Breast epithelium (tissue), 4 donors: ENCODE results near the gene XKR7. TPM values are rescaled to one million over a fixed set of nuclear protein-coding genes. Genes with fewer than 3 reads are reported as not detected.

ENCODE experiments used
- DNase-seq, 2 donors: peaks; one replicate each; pipeline ENCODE4 v3.0.0-alpha.2; 2019; ENCODE audit warnings: low spot score in 2 of 2
- H3K27ac ChIP-seq, 2 donors: fragments of 200-600 bp; sonication (generic) in 1 of 2; one replicate each; pipeline ENCODE4 v1.5.1; 2016 to 2019; ENCODE audit warnings: mild to moderate bottlenecking in 1 of 2
- H3K27me3 ChIP-seq, 2 donors: fragments of 200-600 bp; sonication (generic) in 1 of 2; one replicate each; pipeline versions ENCODE4 v1.5.1 to v1.6.0; 2017 to 2019; ENCODE audit warnings: control low read depth in 1 of 2, mild to moderate bottlenecking in 1 of 2
- H3K36me3 ChIP-seq: fragments of 200-600 bp; one replicate; pipeline ENCODE4 v1.5.1; 2019
- H3K4me1 ChIP-seq, 2 donors: fragments of 200-600 bp; sonication (generic); one replicate each; pipeline ENCODE4 v1.5.1; 2016 to 2019; ENCODE audit warnings: control low read depth in 1 of 2
- H3K4me3 ChIP-seq, 3 donors: fragments of 200-600 bp; sonication (generic); 1 replicate in 2 of 3; 2 replicates in 1 of 3; pipeline ENCODE4 v1.5.1; 2016 to 2019; ENCODE audit warnings: mild to moderate bottlenecking in 3 of 3, moderate library complexity in 2 of 3
- H3K9me3 ChIP-seq, 2 donors: fragments of 200-600 bp; sonication (generic) in 1 of 2; one replicate each; pipeline ENCODE4 v1.5.1; 2016 to 2019; ENCODE audit warnings: control low read depth in 1 of 2
- POLR2A ChIP-seq: fragments of 450-650 bp; IDR thresholded peaks from one replicate; pipeline ENCODE4 v1.6.1; 2016; ENCODE audit warnings: antibody characterized with exemption, mild to moderate bottlenecking, moderate library complexity
- POLR2AphosphoS5 ChIP-seq, 3 donors: sonication (generic); formaldehyde crosslinking; IDR thresholded peaks; one replicate each; pipeline ENCODE4 v1.6.1; 2017; ENCODE audit warnings: antibody characterized with exemption in 3 of 3
- intact Hi-C: fragments of 100-400 bp; cut with DNase I; formaldehyde crosslinking; loops from one replicate; pipeline ENCODE4 v1.15.1; 2023; ENCODE audit warnings: low total_unique reads
- total RNA-seq, 3 donors: library from RNA; depleted of rRNA; stranded (reverse); fragments of >200 nt; gene quantifications; one replicate each; pipeline ENCODE4 v1.1.0, GENCODE V29; 2016
- TF ChIP-seq, protein P1 (sequence below), 3 donors: fragments of 450-650 bp; IDR thresholded peaks; one replicate each; pipeline ENCODE4 v1.5.1; 2016 to 2017; ENCODE audit warnings: antibody characterized with exemption in 3 of 3, mild to moderate bottlenecking in 3 of 3, moderate library complexity in 3 of 3

Gene XKR7
- total RNA-seq, 3 donors from 2014 or later, result not detected

DNA sequence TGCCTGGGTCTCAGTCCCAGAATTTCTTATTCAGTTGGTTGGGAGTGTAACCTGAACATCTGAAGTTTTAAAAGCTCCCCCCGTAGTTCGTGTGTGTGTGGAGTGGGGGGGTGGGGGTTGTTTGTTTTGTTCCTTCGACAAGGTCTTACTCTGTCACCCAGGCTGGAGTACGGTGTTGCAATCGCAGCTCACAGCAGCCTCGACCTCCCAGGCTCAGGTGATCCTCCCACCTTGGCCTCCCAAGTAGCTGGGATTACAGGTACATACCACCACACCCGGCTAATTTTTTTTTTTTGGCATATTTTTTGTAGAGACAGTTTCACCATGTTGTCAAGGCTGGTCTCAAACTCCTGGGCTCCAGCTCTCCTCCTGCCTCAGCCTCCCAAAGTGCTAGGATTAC, 45.4 kb downstream of the XKR7 start:
- DNase-seq, result no peak
- Histone ChIP-seq H3K27ac (no peak overlapping the region), H3K27me3 (peaks cover 0 to 11% of the 10 kb centered on the region in 2 donors), H3K9me3 (no peaks in the 10 kb centered on the region), H3K4me1 (no peaks in the 10 kb centered on the region), H3K36me3 (no peaks in the 10 kb centered on the region), H3K4me3 (no peak overlapping the region)
- intact Hi-C loops, result no loop called here
- TF ChIP-seq POLR2A (no peak), POLR2AphosphoS5 (IDR thresholded peaks at IDR 0.05) (no peak)
- TF ChIP-seq, protein P1, sequence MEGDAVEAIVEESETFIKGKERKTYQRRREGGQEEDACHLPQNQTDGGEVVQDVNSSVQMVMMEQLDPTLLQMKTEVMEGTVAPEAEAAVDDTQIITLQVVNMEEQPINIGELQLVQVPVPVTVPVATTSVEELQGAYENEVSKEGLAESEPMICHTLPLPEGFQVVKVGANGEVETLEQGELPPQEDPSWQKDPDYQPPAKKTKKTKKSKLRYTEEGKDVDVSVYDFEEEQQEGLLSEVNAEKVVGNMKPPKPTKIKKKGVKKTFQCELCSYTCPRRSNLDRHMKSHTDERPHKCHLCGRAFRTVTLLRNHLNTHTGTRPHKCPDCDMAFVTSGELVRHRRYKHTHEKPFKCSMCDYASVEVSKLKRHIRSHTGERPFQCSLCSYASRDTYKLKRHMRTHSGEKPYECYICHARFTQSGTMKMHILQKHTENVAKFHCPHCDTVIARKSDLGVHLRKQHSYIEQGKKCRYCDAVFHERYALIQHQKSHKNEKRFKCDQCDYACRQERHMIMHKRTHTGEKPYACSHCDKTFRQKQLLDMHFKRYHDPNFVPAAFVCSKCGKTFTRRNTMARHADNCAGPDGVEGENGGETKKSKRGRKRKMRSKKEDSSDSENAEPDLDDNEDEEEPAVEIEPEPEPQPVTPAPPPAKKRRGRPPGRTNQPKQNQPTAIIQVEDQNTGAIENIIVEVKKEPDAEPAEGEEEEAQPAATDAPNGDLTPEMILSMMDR (IDR thresholded peaks at IDR 0.05), result no peak

DNA sequence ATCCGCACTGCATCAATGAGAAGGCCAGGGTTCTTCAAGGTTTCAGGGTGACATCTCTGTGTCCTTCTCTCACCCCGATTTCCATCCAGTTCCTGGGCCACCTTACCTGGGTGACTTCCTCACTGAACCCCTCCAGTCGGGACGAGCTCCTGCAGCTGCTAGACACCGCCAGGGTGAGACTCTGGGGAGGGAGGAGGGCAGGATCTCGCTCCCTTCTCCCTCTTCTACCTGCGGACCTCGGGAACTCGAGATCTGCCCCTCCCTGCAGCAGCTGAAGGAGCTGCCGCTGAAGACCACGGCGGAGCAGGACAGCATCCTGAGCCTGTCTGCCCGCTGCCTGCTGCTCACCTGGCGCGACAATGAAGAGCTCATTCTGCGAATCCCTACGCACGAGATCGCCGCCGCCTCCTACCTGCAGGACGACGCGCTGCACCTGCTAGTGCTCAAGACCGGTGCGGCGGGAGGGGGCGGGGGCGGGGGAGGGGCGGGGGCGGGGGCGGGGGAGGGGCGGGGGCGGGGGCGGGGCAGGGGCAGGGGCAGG, 49.8 kb downstream of the XKR7 start:
- Histone ChIP-seq H3K27me3 (peaks cover 0 to 32% of the 10 kb centered on the region in 2 donors), H3K36me3 (no peaks in the 10 kb centered on the region), H3K27ac (no peak overlapping the region), H3K4me1 (no peaks in the 10 kb centered on the region), H3K9me3 (no peaks in the 10 kb centered on the region), H3K4me3 (peak overlapping the region in 2 of 3 donors; percentile 61 to 84)
- TF ChIP-seq, protein P1 (IDR thresholded peaks at IDR 0.05), result no peak
- TF ChIP-seq POLR2AphosphoS5 (IDR thresholded peaks at IDR 0.05) (no peak), POLR2A (no peak)
- peak; percentile 34 to 75 for DNase-seq
- intact Hi-C loops, result no loop called here

DNA sequence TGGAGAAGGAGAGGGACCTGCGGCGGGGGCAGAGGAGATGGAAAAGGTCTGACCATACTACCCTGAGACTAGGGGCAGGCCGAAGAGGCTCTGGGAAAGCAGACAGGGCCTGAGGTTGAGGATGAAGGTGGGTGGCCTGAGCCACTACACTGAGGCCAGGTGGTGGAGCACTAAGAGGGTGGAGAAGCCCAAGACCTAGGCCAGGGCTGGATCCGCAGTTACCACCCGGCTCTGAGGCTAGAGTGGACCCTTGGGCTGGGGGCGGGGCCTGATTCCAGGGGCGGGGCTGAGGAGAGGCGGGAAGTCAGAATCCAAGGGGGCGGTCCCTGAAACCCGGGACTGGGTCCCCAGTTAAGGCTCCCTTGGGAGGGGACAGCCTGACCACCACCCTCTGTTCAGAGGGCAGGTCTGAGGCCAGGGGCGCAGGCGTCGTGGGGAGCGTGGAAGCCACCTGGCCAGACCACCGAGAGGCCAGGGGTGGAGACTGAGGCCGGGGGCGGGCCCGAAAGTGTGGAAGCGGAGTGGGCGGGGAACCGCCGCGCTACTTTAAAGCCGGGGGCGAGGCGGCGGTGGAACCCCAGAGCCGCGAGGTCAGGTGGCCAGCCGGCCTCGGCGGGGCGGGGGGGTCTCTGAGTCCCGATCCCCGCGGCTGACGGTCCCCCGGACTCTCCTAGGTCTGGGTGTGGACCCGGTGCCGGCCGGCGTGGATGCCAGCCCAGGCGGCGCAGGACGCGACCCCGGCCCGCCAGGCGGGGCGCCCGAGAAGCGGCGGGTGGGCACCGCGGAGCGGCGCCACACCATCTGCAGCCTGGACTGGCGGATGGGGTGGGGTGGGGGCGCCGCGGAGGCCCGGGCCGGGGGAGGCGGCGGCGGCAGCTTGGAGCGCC, 50.6 kb downstream of the XKR7 start:
- Histone ChIP-seq H3K4me1 (no peaks in the 10 kb centered on the region), H3K9me3 (no peaks in the 10 kb centered on the region), H3K27ac (peak overlapping the region in 1 of 2 donors; percentile 43), H3K4me3 (peak overlapping the region; percentile 43 to 84 (median 61)), H3K27me3 (peaks cover 0 to 32% of the 10 kb centered on the region in 2 donors), H3K36me3 (no peaks in the 10 kb centered on the region)
- intact Hi-C loops, result no loop called here
- DNase-seq, result peak; percentile 53 to 82
- no peak for TF ChIP-seq POLR2A
- TF ChIP-seq POLR2AphosphoS5 (IDR thresholded peaks at IDR 0.05), result no peak
- TF ChIP-seq, protein P1 (IDR thresholded peaks at IDR 0.05), result no peak

DNA sequence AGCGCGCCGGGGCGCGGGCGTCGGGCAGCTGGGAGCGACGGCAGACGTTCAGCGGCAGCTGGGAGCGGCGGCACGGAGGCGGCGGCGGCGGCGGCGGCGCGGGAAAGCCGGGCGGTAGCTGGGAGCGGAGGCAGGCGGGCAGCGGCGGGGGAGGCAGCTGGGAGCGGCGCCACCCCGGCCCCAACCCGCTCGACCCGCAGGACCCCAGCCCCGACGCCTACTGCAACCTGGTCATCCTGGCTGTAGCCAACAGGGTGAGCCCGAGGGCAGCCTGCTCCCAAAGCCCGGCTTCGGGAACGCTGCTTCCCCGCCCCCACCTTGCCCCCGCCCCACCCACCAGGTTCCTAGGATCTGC, 51.2 kb downstream of the XKR7 start:
- intact Hi-C loops, result no loop called here
- Histone ChIP-seq H3K4me1 (no peaks in the 10 kb centered on the region), H3K9me3 (no peaks in the 10 kb centered on the region), H3K27me3 (peaks cover 0 to 32% of the 10 kb centered on the region in 2 donors), H3K36me3 (no peaks in the 10 kb centered on the region), H3K4me3 (peak overlapping the region; percentile 25 to 84 (median 61)), H3K27ac (no peak overlapping the region)
- TF ChIP-seq POLR2A (no peak), POLR2AphosphoS5 (IDR thresholded peaks at IDR 0.05) (no peak)
- TF ChIP-seq, protein P1 (IDR thresholded peaks at IDR 0.05), result no peak
- DNase-seq, result no peak
